Mononuclear cell (primary cell): ENCODE results near the gene OPTN. TPM values are rescaled to one million over a fixed set of nuclear protein-coding genes. Genes with fewer than 3 reads are reported as not detected.

Experiments
- H3K27me3 ChIP-seq: 2 replicates; pipeline ENCODE4 v1.6.0; 2011; ENCODE audit warnings: low read length, control low read depth; ENCODE audit not compliant: insufficient read depth
- H3K4me1 ChIP-seq: 2 replicates; pipeline ENCODE4 v1.5.1; 2011; ENCODE audit warnings: mild to moderate bottlenecking, low read length, control low read depth; ENCODE audit not compliant: insufficient read depth
- H3K4me3 ChIP-seq: 2 replicates; pipeline ENCODE4 v1.5.1; 2011; ENCODE audit warnings: mild to moderate bottlenecking, low read length, moderate library complexity
- H3K9me3 ChIP-seq: 2 replicates; pipeline ENCODE4 v1.5.1; 2011; ENCODE audit warnings: low read depth, mild to moderate bottlenecking, control low read depth, low read length
- total RNA-seq: library from RNA; depleted of rRNA; stranded (reverse); fragments of >200 nt; gene quantifications from one replicate; pipeline ENCODE4 v1.2.3, GENCODE V29; 2012

Gene OPTN
- total RNA-seq, 1 donor = 36.8 TPM

DNA sequence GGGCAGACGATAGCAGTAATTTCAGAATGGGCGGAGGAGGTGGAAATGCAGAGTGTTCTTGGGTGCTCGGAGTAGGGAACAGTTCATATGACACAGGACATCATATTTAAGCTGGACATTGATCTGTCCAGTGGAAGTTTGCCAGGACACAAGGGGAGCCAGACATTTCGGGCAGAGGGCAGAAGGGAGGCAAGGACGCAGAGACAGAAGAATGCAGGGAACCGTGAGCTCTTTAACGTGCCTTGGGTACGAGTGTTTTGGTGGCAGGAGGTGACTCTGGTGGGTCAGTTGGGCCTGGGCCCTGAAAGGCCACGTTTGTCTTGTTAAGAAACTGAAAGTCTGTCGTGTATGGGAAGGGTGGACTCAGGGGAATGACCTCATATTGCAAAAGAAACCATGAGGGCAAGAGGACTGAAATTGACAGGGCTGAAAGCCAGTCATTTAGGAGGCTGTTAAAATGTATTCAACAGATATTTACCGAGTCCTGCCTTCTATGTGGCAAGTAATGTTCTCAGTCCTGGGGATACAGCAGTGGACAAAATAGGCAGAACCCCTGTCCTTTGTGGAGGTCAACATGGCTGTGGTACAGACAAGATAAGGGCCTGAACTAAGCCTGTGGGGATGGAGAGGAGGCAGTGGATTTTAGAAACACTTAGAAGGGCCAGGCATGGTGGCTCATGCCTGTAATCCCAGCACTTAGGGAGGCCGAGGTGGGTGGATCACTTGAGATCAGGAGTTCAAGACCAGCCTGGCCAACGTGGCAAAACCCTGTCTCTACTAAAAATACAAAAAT lies 2.2 kb downstream of the OPTN start:
- H3K4me1 ChIP-seq = peaks cover 29% of the 10 kb centered on the region
- no peaks in the 10 kb centered on the region for H3K9me3 ChIP-seq
- H3K27me3 ChIP-seq = no peaks in the 10 kb centered on the region
- H3K4me3 ChIP-seq = no peak overlapping the region

DNA sequence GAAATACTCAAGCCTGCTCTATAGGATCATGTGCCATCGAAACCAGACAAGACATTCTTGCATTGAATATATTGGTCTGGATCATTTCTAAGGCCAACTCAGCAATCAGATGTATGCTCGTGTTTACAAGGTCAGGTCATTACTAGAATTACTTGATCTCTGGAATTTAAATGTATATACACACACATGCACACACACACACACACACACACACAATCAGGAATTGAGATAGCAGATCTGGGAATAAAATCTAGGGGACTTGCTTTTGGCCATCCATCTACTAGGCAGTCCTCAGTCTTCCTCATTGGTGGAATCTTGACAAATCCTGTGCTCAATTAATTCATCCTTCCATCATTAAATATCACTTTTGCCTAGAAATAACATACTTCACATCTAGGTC lies 3.6 kb downstream of the OPTN start:
- no peak overlapping the region for H3K4me3 ChIP-seq
- H3K4me1 ChIP-seq = peaks cover 36% of the 10 kb centered on the region

DNA sequence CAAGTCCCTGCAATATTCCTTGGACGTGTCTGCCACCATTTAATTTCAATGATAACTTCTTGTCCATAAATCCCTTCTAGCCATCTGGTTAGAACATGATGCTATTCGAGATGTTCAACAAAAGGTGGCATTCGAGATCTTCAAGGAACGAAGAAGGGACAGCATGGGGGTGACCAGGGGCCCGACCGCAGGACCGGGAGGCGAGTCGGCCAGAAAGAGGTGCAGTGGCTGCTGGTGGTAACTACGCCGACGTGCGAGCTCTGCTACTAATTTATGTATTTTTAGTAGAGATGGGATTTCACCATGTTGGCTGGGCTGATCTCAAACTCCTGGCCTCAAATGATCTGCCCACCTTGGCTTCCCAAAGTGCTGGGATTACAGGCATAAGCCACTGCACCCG lies 4.7 kb downstream of the OPTN start:
- H3K4me3 ChIP-seq = no peak overlapping the region
- no peaks in the 10 kb centered on the region for H3K9me3 ChIP-seq
- peaks cover 38% of the 10 kb centered on the region for H3K4me1 ChIP-seq
- H3K27me3 ChIP-seq = no peaks in the 10 kb centered on the region

More for the DNA sequence above, 3.6 kb downstream of the OPTN start:
- Histone ChIP-seq H3K27me3 (no peaks in the 10 kb centered on the region), H3K9me3 (no peaks in the 10 kb centered on the region)

DNA sequence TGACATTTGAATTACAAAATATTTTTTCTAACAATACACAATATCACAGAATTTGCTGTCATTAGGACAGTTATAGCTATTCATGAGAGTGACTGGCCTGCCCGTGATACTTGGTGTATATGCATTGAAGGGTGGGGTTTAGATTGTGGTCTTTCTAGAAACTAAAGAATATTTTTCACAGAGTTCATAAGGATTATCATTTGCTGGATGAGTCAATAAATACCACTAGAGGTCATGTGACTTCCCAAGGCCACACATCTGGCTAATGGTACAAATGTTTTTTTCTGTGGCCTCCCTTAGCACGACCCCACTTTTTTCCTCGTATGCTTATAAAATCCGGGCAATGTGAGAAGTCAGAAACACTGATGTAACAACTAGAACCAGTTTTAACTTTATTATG lies 5.2 kb downstream of the OPTN start:
- Histone ChIP-seq H3K4me3 (no peak overlapping the region), H3K9me3 (no peaks in the 10 kb centered on the region), H3K4me1 (peaks cover 38% of the 10 kb centered on the region), H3K27me3 (no peaks in the 10 kb centered on the region)

DNA sequence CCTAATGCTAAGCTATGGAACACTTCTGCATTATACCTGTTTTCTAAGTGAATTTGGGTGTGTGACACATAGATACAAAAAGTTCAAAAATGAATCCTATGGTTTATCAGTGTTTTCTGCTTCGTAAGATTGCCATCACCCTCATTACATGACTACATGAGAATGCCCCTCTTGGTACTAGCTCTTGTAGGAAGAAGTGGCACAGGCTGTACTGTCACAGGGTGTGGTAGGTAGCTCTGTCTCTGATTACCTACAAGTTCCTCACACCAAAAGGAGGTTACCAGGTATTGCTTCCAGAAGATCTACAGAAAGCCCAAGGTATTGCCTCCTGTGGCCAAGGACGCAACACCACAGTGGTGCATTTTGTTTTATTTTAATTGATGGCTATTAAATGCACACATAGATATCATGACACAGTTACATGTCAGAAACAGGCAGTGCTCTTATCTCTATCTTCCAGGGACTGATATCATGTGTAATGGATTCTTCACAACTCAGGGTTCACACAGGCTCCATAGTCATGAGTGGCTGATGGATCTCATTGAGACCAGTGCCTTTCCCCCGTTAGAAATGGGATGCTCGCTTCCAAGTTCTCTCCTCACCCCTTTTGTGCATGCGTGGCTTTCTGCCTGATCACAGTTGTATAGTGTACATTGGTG lies 6.6 kb downstream of the OPTN start:
- Histone ChIP-seq H3K27me3 (no peaks in the 10 kb centered on the region), H3K4me1 (peaks cover 32% of the 10 kb centered on the region), H3K4me3 (no peak overlapping the region), H3K9me3 (no peaks in the 10 kb centered on the region)

DNA sequence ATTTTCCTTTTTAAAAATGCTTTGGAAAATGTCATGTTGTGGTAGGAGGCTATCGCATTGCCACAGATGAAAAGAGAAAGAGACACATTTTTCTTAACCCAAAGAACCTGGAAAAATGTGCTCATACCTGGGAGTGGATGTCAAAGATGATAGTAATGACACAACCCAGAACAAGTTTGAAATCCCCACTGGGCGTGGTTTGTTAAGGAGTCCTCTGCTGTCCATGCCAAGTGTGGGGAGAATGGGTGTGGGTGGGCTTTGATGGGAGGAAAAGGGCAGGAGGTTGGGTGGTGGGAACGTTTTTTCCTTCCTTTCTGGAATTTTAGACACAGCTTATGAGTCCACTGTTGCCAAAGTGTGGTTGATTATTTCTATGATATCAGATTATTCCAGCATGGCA lies 10.9 kb downstream of the OPTN start:
- Histone ChIP-seq H3K9me3 (no peaks in the 10 kb centered on the region), H3K4me3 (no peak overlapping the region), H3K27me3 (peaks cover 3% of the 10 kb centered on the region), H3K4me1 (peaks cover 25% of the 10 kb centered on the region)

DNA sequence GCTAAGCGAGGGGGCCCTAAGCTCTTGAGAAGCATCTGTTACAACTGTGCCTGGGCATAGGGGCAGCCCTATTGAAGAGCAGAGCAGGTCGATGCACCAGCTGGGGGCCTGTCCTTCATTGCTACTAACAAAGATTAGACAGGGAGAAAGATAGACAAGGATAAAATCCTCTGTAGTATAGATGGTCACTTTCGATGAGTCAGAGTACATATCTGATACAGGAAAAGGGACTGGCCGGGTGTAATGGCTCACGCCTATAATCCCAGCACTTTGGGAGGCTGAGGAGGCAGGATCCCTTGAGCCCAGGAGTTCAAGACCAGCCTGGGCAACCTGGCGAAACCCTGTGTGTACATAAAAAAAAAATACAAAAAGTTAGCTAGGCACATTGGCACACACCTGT lies 13.6 kb downstream of the OPTN start:
- H3K4me3 ChIP-seq = no peak overlapping the region
- peaks cover 3% of the 10 kb centered on the region for H3K27me3 ChIP-seq
- H3K4me1 ChIP-seq = peaks cover 33% of the 10 kb centered on the region
- H3K9me3 ChIP-seq = no peaks in the 10 kb centered on the region

DNA sequence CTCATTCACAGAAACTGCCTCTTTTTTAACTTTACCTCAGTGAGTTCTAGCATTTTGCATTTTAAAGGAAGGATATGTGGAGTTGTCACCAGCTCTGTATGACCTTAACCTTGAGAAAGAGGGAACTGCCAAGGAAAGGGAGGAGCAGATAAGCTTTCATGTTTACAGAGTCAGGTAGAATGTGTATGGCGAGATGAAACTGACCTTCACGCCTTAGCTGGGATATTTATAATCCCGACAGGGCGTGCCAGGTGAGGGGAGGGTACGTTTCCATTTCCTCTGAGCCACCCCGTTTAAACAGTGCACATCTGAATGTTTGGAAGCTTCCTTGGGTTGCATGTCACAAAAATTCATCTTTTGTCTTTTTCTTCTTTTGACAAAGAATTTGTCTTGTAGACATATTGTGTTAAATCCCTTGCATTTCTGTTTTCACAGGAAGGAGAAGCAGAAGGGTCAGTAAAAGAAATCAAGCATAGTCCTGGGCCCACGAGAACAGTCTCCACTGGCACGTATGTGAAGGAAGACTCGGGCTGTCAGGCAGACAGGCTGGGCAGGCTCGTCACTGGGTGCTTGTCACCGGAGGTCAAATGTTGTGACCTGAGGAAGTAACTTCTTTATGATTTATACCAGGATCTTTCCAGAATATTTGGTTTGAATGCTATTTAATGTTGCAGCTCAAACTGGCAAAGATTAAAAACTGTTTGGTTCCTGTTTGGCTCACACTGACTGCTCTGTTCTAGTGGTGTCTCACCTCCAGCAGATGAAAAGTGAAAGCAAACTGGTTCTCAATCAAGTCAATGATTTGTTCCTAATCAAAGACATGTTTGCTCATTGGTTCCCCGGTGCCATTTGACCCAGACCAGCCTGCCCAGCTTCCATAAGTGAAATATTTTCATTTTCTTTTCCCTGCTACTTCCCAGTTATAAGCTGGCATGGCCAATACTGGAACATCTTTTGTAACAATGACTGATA lies 16.2 kb downstream of the OPTN start:
- H3K9me3 ChIP-seq = no peaks in the 10 kb centered on the region
- peaks cover 26% of the 10 kb centered on the region for H3K4me1 ChIP-seq
- H3K27me3 ChIP-seq = peaks cover 13% of the 10 kb centered on the region
- H3K4me3 ChIP-seq = no peak overlapping the region

DNA sequence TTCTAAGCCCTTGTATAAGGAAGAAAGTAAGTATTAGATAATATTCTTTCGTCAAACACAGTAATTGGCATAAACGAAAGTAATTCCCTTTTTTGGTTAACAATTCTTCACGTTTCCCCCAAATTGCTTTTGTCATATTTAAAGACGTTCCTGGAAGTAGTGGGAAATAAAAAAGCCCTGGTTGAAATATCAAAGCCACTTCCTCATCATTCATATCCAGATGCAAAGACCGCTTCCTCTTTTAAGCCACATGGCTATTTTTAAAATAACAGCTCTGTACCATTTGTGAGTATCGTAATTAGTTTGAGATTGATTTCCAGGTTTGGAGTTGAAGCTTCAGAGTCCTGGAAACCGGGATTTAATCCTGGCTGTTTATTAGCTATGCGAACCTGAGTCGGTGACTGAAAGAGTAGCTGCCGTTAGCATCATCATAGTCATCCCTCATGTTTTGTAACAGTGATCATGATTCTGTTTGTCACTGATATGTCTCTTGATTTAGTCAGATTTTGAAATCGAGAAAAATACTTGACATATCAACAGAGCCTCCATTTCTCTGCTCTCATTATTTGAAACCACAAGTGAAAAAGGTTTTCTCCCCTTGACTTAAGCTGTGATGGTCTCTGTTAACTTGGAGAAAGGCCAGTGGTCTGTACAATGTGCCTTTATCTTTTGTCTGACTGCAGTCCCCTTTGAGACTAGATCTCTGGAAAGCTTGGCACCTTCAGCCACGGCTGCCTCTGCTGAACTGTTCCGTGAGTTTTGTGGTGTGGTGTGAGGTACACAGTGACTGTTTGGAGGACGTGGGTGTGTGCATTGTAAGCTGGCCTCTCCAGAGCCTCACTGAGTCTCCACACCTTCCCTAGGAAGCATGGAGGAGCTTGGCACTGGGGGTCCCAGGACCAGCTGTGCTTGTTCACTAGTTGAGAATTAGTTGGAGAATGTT lies 18.1 kb downstream of the OPTN start:
- H3K27me3 ChIP-seq = peaks cover 13% of the 10 kb centered on the region
- H3K9me3 ChIP-seq = no peaks in the 10 kb centered on the region
- no peak overlapping the region for H3K4me3 ChIP-seq
- peaks cover 26% of the 10 kb centered on the region for H3K4me1 ChIP-seq

DNA sequence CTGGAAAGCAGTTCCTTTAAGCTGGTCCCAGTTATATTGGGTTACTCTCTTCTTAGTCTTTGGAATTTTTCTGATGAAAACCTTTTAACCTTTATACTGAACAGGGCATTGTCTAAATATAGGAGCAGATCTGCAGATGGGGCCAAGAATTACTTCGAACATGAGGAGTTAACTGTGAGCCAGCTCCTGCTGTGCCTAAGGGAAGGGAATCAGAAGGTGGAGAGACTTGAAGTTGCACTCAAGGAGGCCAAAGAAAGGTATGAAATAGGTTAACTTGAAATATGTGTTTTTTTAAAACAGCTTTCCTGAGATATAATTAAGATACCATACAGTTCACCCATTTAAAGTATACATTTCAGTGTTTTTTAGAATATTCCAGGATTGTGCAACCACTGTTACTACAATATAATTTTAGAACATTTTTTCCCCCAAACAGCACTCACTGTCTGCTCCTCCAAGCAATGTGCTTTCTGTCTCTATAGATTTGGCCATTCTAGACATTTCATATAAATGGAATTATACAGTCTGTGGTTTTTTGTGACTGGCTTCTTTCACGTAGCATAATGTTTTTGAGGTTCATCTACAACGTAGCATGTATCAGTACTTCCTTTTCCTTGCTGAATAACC lies 18.9 kb downstream of the OPTN start:
- peaks cover 26% of the 10 kb centered on the region for H3K4me1 ChIP-seq
- peaks cover 13% of the 10 kb centered on the region for H3K27me3 ChIP-seq
- H3K9me3 ChIP-seq = no peaks in the 10 kb centered on the region
- no peak overlapping the region for H3K4me3 ChIP-seq

DNA sequence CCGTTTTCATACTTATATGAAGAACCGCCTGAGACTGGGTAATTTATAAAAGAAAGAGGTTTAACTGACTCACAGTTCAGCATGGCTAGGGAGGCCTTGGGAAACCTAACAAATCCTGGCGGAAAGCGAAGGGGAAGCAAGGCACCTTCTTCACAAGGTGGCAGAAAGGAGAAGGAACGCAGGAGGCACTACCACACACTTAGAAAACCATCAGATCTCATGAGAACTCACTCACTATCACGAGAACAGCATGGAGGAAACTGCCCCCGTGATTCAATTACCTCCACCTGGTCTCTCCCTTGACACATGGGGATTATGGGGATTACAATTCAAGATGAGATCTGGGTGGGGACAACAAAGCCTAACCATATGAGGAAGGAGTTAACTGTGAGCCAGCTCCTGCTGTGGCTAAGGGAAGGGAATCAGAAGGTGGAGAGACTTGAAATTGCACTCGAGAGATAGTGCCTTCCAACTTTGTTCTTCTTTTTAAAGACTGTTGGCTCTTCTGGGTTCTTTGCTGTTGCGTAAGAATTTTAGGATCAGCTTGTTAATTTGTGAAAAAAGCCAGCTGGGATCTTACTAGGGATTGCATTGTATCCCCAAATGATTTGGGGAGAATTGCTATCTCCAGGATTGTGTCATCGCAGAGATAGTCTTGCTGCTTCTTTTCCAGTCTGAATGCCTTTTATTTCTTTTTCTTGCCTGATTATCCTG lies 21.0 kb downstream of the OPTN start:
- no peak overlapping the region for H3K4me3 ChIP-seq

DNA sequence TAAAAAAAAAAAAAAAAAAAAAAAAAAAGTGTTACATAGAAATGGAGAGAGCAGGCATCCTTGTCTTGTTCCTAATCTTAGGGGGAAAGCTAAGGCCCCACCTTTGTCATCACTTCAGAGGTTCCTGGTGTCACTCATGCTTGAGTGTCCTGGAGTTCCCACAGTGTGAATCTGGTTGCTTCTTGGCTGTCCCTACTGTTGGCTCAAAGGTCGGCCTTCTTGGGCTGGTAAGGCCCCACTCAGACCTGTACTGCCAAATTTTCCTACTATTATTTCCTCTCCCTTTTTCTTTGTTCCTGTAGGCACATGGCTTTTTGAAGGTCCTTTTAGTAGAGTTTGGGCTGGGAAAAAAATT lies 21.5 kb downstream of the OPTN start:
- Histone ChIP-seq H3K4me1 (peaks cover 17% of the 10 kb centered on the region), H3K9me3 (no peaks in the 10 kb centered on the region), H3K27me3 (peaks cover 10% of the 10 kb centered on the region), H3K4me3 (no peak overlapping the region)

More for the DNA sequence above, 21.0 kb downstream of the OPTN start:
- Histone ChIP-seq H3K9me3 (no peaks in the 10 kb centered on the region), H3K27me3 (peaks cover 10% of the 10 kb centered on the region), H3K4me1 (peaks cover 22% of the 10 kb centered on the region)

DNA sequence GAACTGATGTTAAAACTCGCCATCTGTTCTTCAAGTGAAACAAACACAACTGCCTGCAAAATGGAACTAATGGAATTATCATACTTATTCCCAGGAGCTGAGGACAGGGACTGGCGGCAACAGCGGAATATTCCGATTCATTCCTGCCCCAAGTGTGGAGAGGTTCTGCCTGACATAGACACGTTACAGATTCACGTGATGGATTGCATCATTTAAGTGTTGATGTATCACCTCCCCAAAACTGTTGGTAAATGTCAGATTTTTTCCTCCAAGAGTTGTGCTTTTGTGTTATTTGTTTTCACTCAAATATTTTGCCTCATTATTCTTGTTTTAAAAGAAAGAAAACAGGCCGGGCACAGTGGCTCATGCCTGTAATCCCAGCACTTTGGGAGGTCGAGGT lies 36.7 kb downstream of the OPTN start:
- no peak overlapping the region for H3K4me3 ChIP-seq
- H3K9me3 ChIP-seq = no peaks in the 10 kb centered on the region
- no peaks in the 10 kb centered on the region for H3K4me1 ChIP-seq
- H3K27me3 ChIP-seq = no peaks in the 10 kb centered on the region
